Uterus (tissue), 2 donors: ENCODE data around the gene TAGLN2.

ENCODE experiments used
- CTCF ChIP-seq, 4 experiments: fragments of 200-600 bp in 2 of 4; fragments of 450-650 bp in 2 of 4; sonication (generic) in 2 of 4; IDR thresholded peaks; one replicate each; pipeline ENCODE4 v1.5.1; 2016 to 2019; ENCODE audit warnings: antibody characterized with exemption in 4 of 4, mild to moderate bottlenecking in 2 of 4, moderate library complexity in 1 of 4
- POLR2A ChIP-seq, 2 donors: fragments of 450-650 bp; IDR thresholded peaks; one replicate each; pipeline ENCODE4 v1.6.1; 2016; ENCODE audit warnings: antibody characterized with exemption in 2 of 2, mild to moderate bottlenecking in 1 of 2, moderate library complexity in 1 of 2

GRCh38 chr1:159921251-159921650 is 4.1 kb downstream of the TAGLN2 start:
- TF ChIP-seq CTCF (IDR thresholded peaks at IDR 0.05) (no peak), POLR2A (IDR thresholded peaks at IDR 0.05) (no peak)
